Thoracic aorta (tissue), 2 donors: Measurements from ENCODE around the gene MON2. TPM values are rescaled to one million over a fixed set of nuclear protein-coding genes. Genes with fewer than 3 reads are reported as not detected.
"Not testable (repeated sequence)": the region's sequence is repeated elsewhere in the genome, so short reads cannot be mapped to it uniquely, and the experiment has no call there.

Source experiments
- ATAC-seq: fragments of 150-250 bp; one replicate; pipeline ENCODE4 v1.8.0; 2017; ENCODE audit warnings: low read depth; ENCODE audit not compliant: insufficient number of reproducible peaks, low FRiP score
- DNase-seq: peaks from one replicate; pipeline ENCODE4 v3.0.0-alpha.2; 2020; ENCODE audit warnings: low spot score
- H3K27ac ChIP-seq, 2 donors: fragments of 200-600 bp; sonication (generic); 1 replicate in 1 of 2; 2 replicates in 1 of 2; pipeline ENCODE4 v1.5.1; 2016; ENCODE audit warnings: mild to moderate bottlenecking in 2 of 2, moderate library complexity in 2 of 2
- H3K27me3 ChIP-seq: fragments of 200-600 bp; sonication (generic); replicated peaks from 2 replicates; pipeline ENCODE4 v1.6.0; 2016; ENCODE audit warnings: mild to moderate bottlenecking; ENCODE audit not compliant: insufficient read depth
- H3K36me3 ChIP-seq: fragments of 200-600 bp; sonication (generic); one replicate; pipeline ENCODE4 v1.5.1; 2016
- H3K4me1 ChIP-seq, 2 donors: fragments of 200-600 bp; sonication (generic); 1 replicate in 1 of 2; 2 replicates in 1 of 2; pipeline versions ENCODE4 v1.5.1 to v1.6.0; 2016; ENCODE audit warnings: low read depth in 2 of 2, mild to moderate bottlenecking in 1 of 2; ENCODE audit not compliant: control insufficient read depth in 1 of 2
- H3K4me3 ChIP-seq: fragments of 200-600 bp; sonication (generic); 2 replicates; pipeline ENCODE4 v1.5.1; 2016; ENCODE audit warnings: mild to moderate bottlenecking
- H3K9me3 ChIP-seq: fragments of 200-600 bp; sonication (generic); 2 replicates; pipeline ENCODE4 v1.5.1; 2016
- CTCF ChIP-seq: fragments of 200-600 bp; sonication (generic); IDR thresholded peaks from one replicate; pipeline ENCODE4 v1.5.1; 2019; ENCODE audit warnings: antibody characterized with exemption
- total RNA-seq, 2 donors: library from RNA; depleted of rRNA; stranded (reverse); fragments of >200 nt; gene quantifications; one replicate each; pipeline versions ENCODE4 v1.1.0 to v1.2.3, GENCODE V29; 2016

MON2 gene
- total RNA-seq, 2 donors from 2014 or later: 73.0 to 154 TPM

GRCh38 chr12:62543741-62544140 is 77.1 kb downstream of the MON2 start:
- Histone ChIP-seq H3K27ac (no peak overlapping the region), H3K36me3 (peaks cover 8% of the 10 kb centered on the region), H3K27me3 (no peaks in the 10 kb centered on the region), H3K4me3 (no peak overlapping the region), H3K4me1 (no peaks in the 10 kb centered on the region), H3K9me3 (no peaks in the 10 kb centered on the region)
- DNase-seq (no peak), ATAC-seq (no peak)
- TF ChIP-seq CTCF: no peak

GRCh38 chr12:62552906-62553556 is 86.4 kb downstream of the MON2 start:
- H3K27me3 ChIP-seq: no peaks in the 10 kb centered on the region
- TF ChIP-seq CTCF: no peak
- no peaks in the 10 kb centered on the region for H3K9me3 ChIP-seq
- DNase-seq: no peak
- H3K27ac ChIP-seq: no peak overlapping the region
- no peak overlapping the region for H3K4me3 ChIP-seq
- H3K4me1 ChIP-seq: no peaks in the 10 kb centered on the region
- ATAC-seq: no peak
- peaks cover 38% of the 10 kb centered on the region for H3K36me3 ChIP-seq

- H3K36me3 ChIP-seq: peaks cover 18% of the 10 kb centered on the region
- not testable (repeated sequence) for H3K4me3 ChIP-seq, H3K27me3 ChIP-seq, DNase-seq, H3K4me1 ChIP-seq, ATAC-seq, H3K9me3 ChIP-seq, H3K27ac ChIP-seq
Observed at GRCh38 chr12:62559366-62559765, 92.7 kb downstream of the MON2 start.

GRCh38 chr12:62562846-62563245 is 96.2 kb downstream of the MON2 start:
- peaks cover 17% of the 10 kb centered on the region for H3K36me3 ChIP-seq
- ATAC-seq: no peak
- no peak for DNase-seq
- H3K27me3 ChIP-seq: no peaks in the 10 kb centered on the region
- no peaks in the 10 kb centered on the region for H3K4me1 ChIP-seq
- no peak for TF ChIP-seq CTCF
- H3K4me3 ChIP-seq: no peak overlapping the region
- H3K27ac ChIP-seq: no peak overlapping the region
- no peaks in the 10 kb centered on the region for H3K9me3 ChIP-seq

- ATAC-seq (no peak), DNase-seq (no peak)
- Histone ChIP-seq H3K9me3 (no peaks in the 10 kb centered on the region), H3K27ac (peak overlapping the region; percentile 32 to 68), H3K4me3 (no peak overlapping the region), H3K36me3 (no peaks in the 10 kb centered on the region), H3K27me3 (no peaks in the 10 kb centered on the region), H3K4me1 (peaks cover 11 to 14% of the 10 kb centered on the region in 2 donors)
- no peak for TF ChIP-seq CTCF
Observed at GRCh38 chr12:62575036-62575435, 108.4 kb downstream of the MON2 start.

GRCh38 chr12:62576503-62576902 is 109.9 kb downstream of the MON2 start:
- H3K27me3 ChIP-seq: no peaks in the 10 kb centered on the region
- no peak for TF ChIP-seq CTCF
- no peak overlapping the region for H3K27ac ChIP-seq
- no peaks in the 10 kb centered on the region for H3K9me3 ChIP-seq
- DNase-seq (no peak), ATAC-seq (no peak)
- H3K4me3 ChIP-seq: no peak overlapping the region
- H3K4me1 ChIP-seq: peaks cover 11 to 14% of the 10 kb centered on the region in 2 donors
- no peaks in the 10 kb centered on the region for H3K36me3 ChIP-seq
